22Rv1 (cell line): ENCODE measurements around the gene CCL16.

ENCODE experiments used
- H3K27ac ChIP-seq: fragments of 450-650 bp; 2 replicates; pipeline ENCODE4 v1.5.1; 2017
- CTCF ChIP-seq: fragments of 450-650 bp; IDR thresholded peaks from 2 replicates; pipeline ENCODE4 v1.5.1; 2017; ENCODE audit warnings: mild to moderate bottlenecking
- ZFX ChIP-seq: fragments of 450-650 bp; IDR thresholded peaks from 2 replicates; pipeline ENCODE4 v1.6.1; 2017; ENCODE audit warnings: antibody characterized with exemption, borderline replicate concordance

CCL16 gene

GRCh38 chr17:35972066-35972465, 9.2 kb downstream of the CCL16 start:
- TF ChIP-seq CTCF: no peak
- no peak for TF ChIP-seq ZFX
- no peak overlapping the region for H3K27ac ChIP-seq

- no peak overlapping the region for H3K27ac ChIP-seq
- TF ChIP-seq ZFX: no peak
- TF ChIP-seq CTCF: peak; percentile 85
Measured at GRCh38 chr17:35969558-35970380, 11.5 kb downstream of the CCL16 start.

- H3K27ac ChIP-seq: no peak overlapping the region
- no peak for TF ChIP-seq CTCF
- TF ChIP-seq ZFX: no peak
Measured at GRCh38 chr17:35968520-35969054, 12.7 kb downstream of the CCL16 start.

- TF ChIP-seq ZFX (no peak), CTCF (no peak)
- H3K27ac ChIP-seq: no peak overlapping the region
Measured at GRCh38 chr17:35965272-35965671, 16.0 kb downstream of the CCL16 start.

GRCh38 chr17:35963663-35964062, 17.6 kb downstream of the CCL16 start:
- H3K27ac ChIP-seq: no peak overlapping the region
- TF ChIP-seq ZFX: no peak
- TF ChIP-seq CTCF: no peak

- H3K27ac ChIP-seq: no peak overlapping the region
- no peak for TF ChIP-seq ZFX
- no peak for TF ChIP-seq CTCF
Measured at GRCh38 chr17:35953720-35954119, 27.6 kb downstream of the CCL16 start.

GRCh38 chr17:35949401-35949800, 31.9 kb downstream of the CCL16 start:
- H3K27ac ChIP-seq: no peak overlapping the region
- no peak for TF ChIP-seq CTCF
- no peak for TF ChIP-seq ZFX
